Progenitor cell of endocrine pancreas (in vitro differentiated cells): ENCODE measurements around the gene SRP72. TPM values are rescaled to one million over a fixed set of nuclear protein-coding genes. Genes with fewer than 3 reads are reported as not detected.

ENCODE experiments used
- DNase-seq: peaks from one replicate; pipeline ENCODE4 v3.0.0; 2021; ENCODE audit warnings: low spot score; ENCODE audit not compliant: unreplicated experiment
- H3K27ac Mint-ChIP-seq: 2 replicates; pipeline ENCODE4 v1.8.0; 2021; ENCODE audit warnings: mild to moderate bottlenecking, moderate library complexity, mixed read lengths
- H3K27me3 Mint-ChIP-seq: 2 replicates; pipeline ENCODE4 v1.8.0; 2021; ENCODE audit warnings: mixed read lengths
- H3K36me3 Mint-ChIP-seq: 2 replicates; pipeline ENCODE4 v1.8.0; 2022; ENCODE audit warnings: mixed read lengths; ENCODE audit not compliant: insufficient read depth
- H3K4me1 Mint-ChIP-seq: 2 replicates; pipeline ENCODE4 v1.8.0; 2021; ENCODE audit warnings: low read depth, mixed read lengths
- H3K4me3 Mint-ChIP-seq: 2 replicates; pipeline ENCODE4 v1.8.0; 2021; ENCODE audit warnings: low read depth, mild to moderate bottlenecking, moderate library complexity, mixed read lengths
- H3K9me3 Mint-ChIP-seq: 2 replicates; pipeline ENCODE4 v1.8.0; 2021; ENCODE audit warnings: low read depth, mixed read lengths
- CTCF ChIP-seq: fragments of 200-600 bp; sonication (generic); IDR thresholded peaks from one replicate; pipeline ENCODE4 v1.5.0; 2021; ENCODE audit warnings: antibody characterized with exemption, mild to moderate bottlenecking; ENCODE audit not compliant: unreplicated experiment
- total RNA-seq: library from RNA; stranded (reverse); gene quantifications from 2 replicates; pipeline ENCODE4 v1.2.1, GENCODE V29; 2021

Gene SRP72
- total RNA-seq, 1 donor from 2014 or later = 119 TPM

GRCh38 chr4:56544573-56545131 lies 77.2 kb downstream of the SRP72 start:
- Mint-ChIP-seq H3K27me3 (peaks cover 23% of the 10 kb centered on the region), H3K36me3 (no peaks in the 10 kb centered on the region), H3K4me1 (no peaks in the 10 kb centered on the region), H3K9me3 (no peaks in the 10 kb centered on the region), H3K4me3 (peak overlapping the region; percentile 66), H3K27ac (peak overlapping the region; percentile 45)
- peak; percentile 100 for TF ChIP-seq CTCF
- peak; percentile 94 for DNase-seq

GRCh38 chr4:56550642-56551041 lies 83.2 kb downstream of the SRP72 start:
- H3K27me3 Mint-ChIP-seq = peaks cover 9% of the 10 kb centered on the region
- TF ChIP-seq CTCF = no peak
- peaks cover 7% of the 10 kb centered on the region for H3K9me3 Mint-ChIP-seq
- H3K27ac Mint-ChIP-seq = no peak overlapping the region
- no peak for DNase-seq
- H3K4me1 Mint-ChIP-seq = no peaks in the 10 kb centered on the region
- no peaks in the 10 kb centered on the region for H3K36me3 Mint-ChIP-seq
- no peak overlapping the region for H3K4me3 Mint-ChIP-seq

DNA sequence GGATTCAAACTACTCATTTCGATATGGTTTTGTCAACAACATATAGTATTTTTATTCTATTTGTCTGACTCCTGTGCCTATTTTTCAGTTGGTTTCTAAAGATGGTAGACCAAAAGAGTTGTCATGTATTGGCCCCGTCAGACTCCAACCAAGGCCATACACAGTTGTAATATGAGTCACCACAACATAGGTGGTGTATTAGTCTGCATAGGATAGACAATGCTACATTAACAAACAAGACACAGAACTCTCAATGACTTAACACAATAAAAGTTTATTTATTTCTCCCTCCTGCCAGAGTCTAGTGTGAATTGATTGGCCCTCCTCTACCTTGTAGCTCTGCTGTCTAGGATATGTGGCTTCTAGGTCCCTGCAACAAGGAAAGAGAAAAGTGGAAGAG lies 84.1 kb downstream of the SRP72 start:
- no peak for DNase-seq
- Mint-ChIP-seq H3K36me3 (no peaks in the 10 kb centered on the region), H3K9me3 (peaks cover 7% of the 10 kb centered on the region), H3K27ac (no peak overlapping the region), H3K4me1 (no peaks in the 10 kb centered on the region), H3K4me3 (no peak overlapping the region), H3K27me3 (peaks cover 3% of the 10 kb centered on the region)
- no peak for TF ChIP-seq CTCF

GRCh38 chr4:56552273-56552672 lies 84.9 kb downstream of the SRP72 start:
- no peaks in the 10 kb centered on the region for H3K4me1 Mint-ChIP-seq
- no peak for TF ChIP-seq CTCF
- no peak for DNase-seq
- peaks cover 7% of the 10 kb centered on the region for H3K9me3 Mint-ChIP-seq
- peaks cover 3% of the 10 kb centered on the region for H3K27me3 Mint-ChIP-seq
- no peak overlapping the region for H3K4me3 Mint-ChIP-seq
- no peaks in the 10 kb centered on the region for H3K36me3 Mint-ChIP-seq
- H3K27ac Mint-ChIP-seq = no peak overlapping the region

Other genes with a start within 250 kb of the SRP72 start
- 22.0 and 25.2 TPM in 2 replicates for gene AASDH, start 80.1 kb upstream of the SRP72 start, total RNA-seq
- 23.5 and 24.4 TPM in 2 replicates for gene PPAT, start 32.0 kb upstream of the SRP72 start, total RNA-seq
- gene PAICS, start 31.4 kb upstream of the SRP72 start, total RNA-seq = 131 and 138 TPM in 2 replicates
- gene ARL9, start 38.2 kb downstream of the SRP72 start, total RNA-seq = 0.19 and 0.38 TPM in 2 replicates
- 0.55 and 0.69 TPM in 2 replicates for gene HOPX, start 213.7 kb downstream of the SRP72 start, total RNA-seq